ENCODE data around the gene TFAP2B.

Gene TFAP2B

DNA sequence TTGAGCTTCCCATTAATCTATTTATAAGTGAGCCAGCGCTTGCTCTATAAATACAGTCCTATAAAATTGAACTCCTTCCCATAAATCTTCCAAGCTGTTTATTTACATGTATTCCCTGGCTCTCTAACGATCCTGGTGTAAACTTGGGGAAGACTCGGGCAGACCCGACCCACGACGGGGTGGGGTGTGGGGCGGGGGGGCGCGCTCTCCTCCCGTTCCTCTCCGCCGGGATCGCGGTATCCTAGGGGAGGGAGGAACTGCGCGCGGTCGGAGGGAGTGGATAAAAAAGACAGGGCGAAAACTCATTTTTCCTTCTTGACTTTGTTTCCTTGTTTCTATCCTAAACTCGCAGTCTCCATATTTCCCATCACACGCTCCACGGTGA lies 31.1 kb downstream of the TFAP2B start:
- Histone ChIP-seq H3K27ac (no peak overlapping the region), H3K9ac (no peak overlapping the region), H3K4me1 (no peaks in the 10 kb centered on the region), H3K27me3 (peaks cover 0 to 17% (median 6%) of the 10 kb centered on the region in 11 experiments; a peak in 7 of 22 replicates), H4K20me1 (no peaks in the 10 kb centered on the region; a peak in 1 of 22 replicates), H3K36me3 (no peaks in the 10 kb centered on the region), H3K9me3 (replicated peaks in 1 of 11) (peaks cover 14 to 32% (median 22%) of the 10 kb centered on the region in 11 experiments; a peak in 21 of 22 replicates), H3K4me3 (no peak overlapping the region), H3K4me2 (no peak overlapping the region)
- TF ChIP-seq Cebpa-rat (IDR thresholded peaks at IDR 0.05), result no peak

DNA sequence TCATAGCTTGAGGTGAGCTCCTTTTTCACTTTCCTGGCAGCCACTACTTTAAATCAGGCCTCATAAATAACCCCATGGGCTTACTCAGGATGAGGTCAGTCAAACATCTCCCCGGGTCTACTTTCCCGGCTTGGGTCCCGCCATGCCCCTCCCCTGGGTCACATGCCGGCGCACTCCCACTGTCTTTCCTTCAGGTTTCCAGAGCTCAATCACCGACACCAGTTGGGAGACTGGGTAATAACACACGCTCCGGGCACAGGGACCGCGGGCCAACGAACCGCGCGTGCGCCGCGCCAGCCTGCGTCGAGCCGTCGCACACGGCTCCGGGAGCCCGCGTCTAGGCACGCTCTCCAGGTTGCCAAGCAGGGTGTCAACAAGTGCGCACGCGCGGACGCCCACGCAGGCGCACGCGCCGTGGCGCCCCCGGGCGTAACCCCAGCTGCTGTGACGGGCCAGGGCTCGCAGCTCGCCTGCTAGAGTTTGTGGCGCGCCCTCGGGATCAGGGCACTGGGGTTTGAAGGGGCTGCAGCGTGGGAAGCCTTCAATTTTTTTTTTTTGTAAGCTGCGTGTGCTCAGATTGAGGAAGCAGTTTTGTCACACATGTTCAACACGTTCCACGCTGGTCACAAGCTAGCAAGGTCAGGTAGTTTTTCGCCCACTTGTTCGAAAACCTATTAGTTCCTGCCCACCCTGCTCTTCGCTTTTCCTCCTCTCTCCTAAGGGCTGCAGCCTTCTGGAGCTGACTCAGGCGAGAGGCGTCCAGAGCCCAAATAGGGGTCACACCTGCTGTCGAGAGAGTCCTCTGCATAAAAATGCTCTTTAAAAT lies 31.8 kb downstream of the TFAP2B start:
- Histone ChIP-seq H3K4me2 (no peak overlapping the region), H3K27me3 (peaks cover 0 to 14% (median 6%) of the 10 kb centered on the region in 11 experiments; a peak in 5 of 22 replicates), H3K9me3 (replicated peaks in 1 of 11) (peaks cover 13 to 30% (median 21%) of the 10 kb centered on the region in 11 experiments; a peak in 21 of 22 replicates), H3K4me3 (no peak overlapping the region), H3K36me3 (no peaks in the 10 kb centered on the region), H3K4me1 (no peaks in the 10 kb centered on the region), H3K9ac (no peak overlapping the region), H4K20me1 (no peaks in the 10 kb centered on the region; a peak in 1 of 22 replicates), H3K27ac (no peak overlapping the region)
- no peak for TF ChIP-seq Cebpa-rat (IDR thresholded peaks at IDR 0.05)

DNA sequence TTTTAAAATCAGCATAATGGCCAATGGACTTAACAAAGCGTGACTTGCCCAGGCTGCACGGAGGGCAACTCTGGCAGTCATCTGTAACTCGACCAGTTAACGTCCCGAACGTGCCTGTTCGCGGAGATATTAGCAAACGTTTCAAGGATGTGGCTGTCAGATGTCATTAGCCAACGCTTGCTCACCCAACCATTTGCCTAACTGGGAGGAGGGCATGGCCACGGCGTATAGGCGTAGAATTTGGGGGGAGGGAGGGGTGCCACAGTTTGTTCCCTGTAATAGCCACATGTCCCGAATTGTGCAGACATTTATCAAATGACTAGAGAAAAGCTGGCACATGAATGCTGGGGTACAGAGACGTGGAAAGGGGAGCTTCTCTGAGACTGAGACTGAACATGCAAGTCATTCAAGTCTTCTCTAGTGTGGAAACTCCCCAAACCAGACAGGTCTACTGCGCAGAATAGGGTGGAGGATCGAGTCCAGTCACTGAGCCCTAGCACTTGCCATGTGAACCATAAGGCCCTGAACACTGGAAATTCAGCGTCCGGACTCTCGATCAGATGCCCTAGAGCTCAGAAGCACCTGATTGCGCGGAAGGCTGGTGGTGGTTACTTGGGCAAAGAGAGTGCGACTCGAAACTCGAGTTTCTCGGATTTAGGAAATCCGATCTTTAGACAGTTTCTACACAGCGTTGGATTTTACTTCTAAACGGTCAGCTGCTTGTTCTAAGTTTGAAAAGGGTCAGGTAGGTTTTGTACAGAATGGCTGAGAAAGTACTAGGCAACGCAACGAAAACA lies 32.6 kb downstream of the TFAP2B start:
- H4K20me1 ChIP-seq, result no peaks in the 10 kb centered on the region; a peak in 1 of 22 replicates
- no peak overlapping the region for H3K9ac ChIP-seq
- peaks cover 0 to 10% (median 6%) of the 10 kb centered on the region in 11 experiments; a peak in 5 of 22 replicates for H3K27me3 ChIP-seq
- H3K27ac ChIP-seq, result no peak overlapping the region
- no peak overlapping the region for H3K4me3 ChIP-seq
- H3K4me1 ChIP-seq, result no peaks in the 10 kb centered on the region
- H3K4me2 ChIP-seq, result no peak overlapping the region
- peaks cover 8 to 24% (median 15%) of the 10 kb centered on the region in 11 experiments; a peak in 21 of 22 replicates for H3K9me3 ChIP-seq (replicated peaks in 1 of 11)
- no peak for TF ChIP-seq Cebpa-rat (IDR thresholded peaks at IDR 0.05)
- no peaks in the 10 kb centered on the region for H3K36me3 ChIP-seq

DNA sequence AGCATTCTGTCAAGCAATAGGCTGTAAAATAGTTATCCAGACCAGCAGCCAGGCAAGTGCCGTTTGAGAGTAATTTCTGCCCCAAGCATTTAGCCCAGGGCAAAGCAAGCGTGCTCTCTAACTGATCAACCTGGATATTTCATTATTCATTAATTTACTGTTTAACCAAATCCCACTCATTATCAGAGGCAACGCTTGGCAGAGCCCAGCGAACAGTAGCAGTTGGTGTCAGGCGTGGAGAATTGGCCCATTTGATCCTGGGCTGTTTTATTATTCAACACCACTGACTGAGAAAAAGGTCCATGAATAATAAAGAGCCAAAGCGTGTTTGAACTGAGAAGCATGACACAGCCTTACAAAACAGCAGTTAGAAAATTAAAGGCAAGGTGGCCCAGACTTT lies 35.3 kb downstream of the TFAP2B start:
- no peak overlapping the region for H3K4me3 ChIP-seq
- H3K9ac ChIP-seq, result no peak overlapping the region
- H3K9me3 ChIP-seq (replicated peaks in 1 of 11), result peaks cover 8 to 29% (median 19%) of the 10 kb centered on the region in 11 experiments; a peak in 21 of 22 replicates
- no peaks in the 10 kb centered on the region for H3K36me3 ChIP-seq
- no peak overlapping the region for H3K4me2 ChIP-seq
- no peaks in the 10 kb centered on the region for H3K4me1 ChIP-seq
- peaks cover 0 to 6% (median 0%) of the 10 kb centered on the region in 11 experiments; a peak in 2 of 22 replicates for H3K27me3 ChIP-seq
- H4K20me1 ChIP-seq, result no peaks in the 10 kb centered on the region; a peak in 1 of 22 replicates
- no peak for TF ChIP-seq Cebpa-rat (IDR thresholded peaks at IDR 0.05)
- no peak overlapping the region for H3K27ac ChIP-seq

DNA sequence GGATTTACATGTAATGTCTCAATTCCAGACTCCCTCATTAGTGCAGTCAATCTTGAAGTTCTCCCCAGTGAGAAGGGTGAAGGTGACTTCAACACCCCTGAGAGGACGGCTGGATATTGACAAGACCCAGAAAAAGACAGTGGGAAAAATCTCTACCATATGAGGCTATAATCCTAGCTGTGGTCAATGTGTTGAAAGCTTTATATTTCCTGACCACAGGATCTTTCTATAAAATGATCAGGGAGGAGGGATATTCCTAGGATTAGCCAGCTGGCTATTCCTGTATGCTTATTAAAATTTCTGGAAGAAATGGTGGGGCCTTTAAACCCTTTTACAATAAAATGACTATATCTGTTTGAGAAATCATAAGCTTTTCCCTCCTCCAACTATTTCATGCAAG lies 43.0 kb downstream of the TFAP2B start:
- Histone ChIP-seq H3K9ac (no peak overlapping the region), H3K4me3 (no peak overlapping the region), H3K4me2 (no peak overlapping the region), H3K9me3 (replicated peaks in 1 of 11) (peaks cover 0 to 8% (median 4%) of the 10 kb centered on the region in 11 experiments; a peak in 3 of 22 replicates), H4K20me1 (no peaks in the 10 kb centered on the region), H3K4me1 (no peaks in the 10 kb centered on the region), H3K27me3 (no peaks in the 10 kb centered on the region), H3K36me3 (no peaks in the 10 kb centered on the region), H3K27ac (no peak overlapping the region)
- no peak for TF ChIP-seq Cebpa-rat (IDR thresholded peaks at IDR 0.05)

DNA sequence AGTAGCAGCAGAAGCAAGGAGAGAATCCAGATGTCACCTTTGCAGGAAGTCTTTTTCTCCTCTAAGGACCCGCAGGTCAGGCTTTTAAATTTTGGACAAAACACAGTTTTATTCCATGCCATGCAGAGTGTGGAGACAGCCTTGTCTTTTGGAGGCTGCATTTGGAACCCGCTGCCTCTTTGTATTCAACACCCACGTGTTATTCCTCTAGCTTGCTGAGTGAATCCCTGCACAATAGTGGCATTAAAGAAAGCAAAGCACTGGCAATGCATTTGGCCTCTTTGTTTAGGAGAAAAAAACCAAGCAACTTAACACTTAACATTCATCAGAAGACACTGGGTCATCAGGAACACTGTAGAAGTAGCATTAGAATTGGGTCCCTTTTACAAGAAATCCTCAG lies 43.5 kb downstream of the TFAP2B start:
- H3K36me3 ChIP-seq, result no peaks in the 10 kb centered on the region
- no peak for TF ChIP-seq Cebpa-rat (IDR thresholded peaks at IDR 0.05)

DNA sequence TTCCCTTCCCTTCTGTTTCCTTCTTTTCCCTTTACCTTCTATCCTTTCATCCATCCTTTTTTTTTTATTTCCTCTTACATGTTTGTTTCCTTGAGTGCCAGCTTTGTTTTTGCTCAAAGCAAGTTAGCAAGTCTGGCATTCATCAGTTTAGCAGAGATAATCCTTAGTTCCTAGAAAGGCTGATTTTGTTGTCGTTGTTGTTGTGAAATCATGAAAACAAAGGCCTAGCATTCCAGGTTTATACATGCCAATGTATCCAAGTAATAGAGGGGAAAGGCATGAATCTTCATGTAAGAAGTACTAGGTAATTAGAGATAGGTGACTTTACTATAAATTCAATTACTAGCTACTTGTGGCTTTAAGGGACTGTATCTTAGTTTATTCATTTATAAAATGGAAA lies 45.9 kb downstream of the TFAP2B start:
- H3K9me3 ChIP-seq (replicated peaks in 1 of 11), result no peaks in the 10 kb centered on the region
- H3K27ac ChIP-seq, result no peak overlapping the region
- H3K4me2 ChIP-seq, result no peak overlapping the region
- TF ChIP-seq Cebpa-rat (IDR thresholded peaks at IDR 0.05), result no peak
- H3K36me3 ChIP-seq, result no peaks in the 10 kb centered on the region
- no peaks in the 10 kb centered on the region for H4K20me1 ChIP-seq
- H3K27me3 ChIP-seq, result no peaks in the 10 kb centered on the region
- no peak overlapping the region for H3K4me3 ChIP-seq
- no peaks in the 10 kb centered on the region for H3K4me1 ChIP-seq
- no peak overlapping the region for H3K9ac ChIP-seq

More for the DNA sequence above, 43.5 kb downstream of the TFAP2B start:
- Histone ChIP-seq H3K9me3 (replicated peaks in 1 of 11) (peaks cover 0 to 8% (median 4%) of the 10 kb centered on the region in 11 experiments; a peak in 3 of 22 replicates), H3K27me3 (no peaks in the 10 kb centered on the region), H3K4me3 (no peak overlapping the region), H4K20me1 (no peaks in the 10 kb centered on the region), H3K4me2 (no peak overlapping the region), H3K9ac (no peak overlapping the region), H3K27ac (no peak overlapping the region), H3K4me1 (no peaks in the 10 kb centered on the region)

DNA sequence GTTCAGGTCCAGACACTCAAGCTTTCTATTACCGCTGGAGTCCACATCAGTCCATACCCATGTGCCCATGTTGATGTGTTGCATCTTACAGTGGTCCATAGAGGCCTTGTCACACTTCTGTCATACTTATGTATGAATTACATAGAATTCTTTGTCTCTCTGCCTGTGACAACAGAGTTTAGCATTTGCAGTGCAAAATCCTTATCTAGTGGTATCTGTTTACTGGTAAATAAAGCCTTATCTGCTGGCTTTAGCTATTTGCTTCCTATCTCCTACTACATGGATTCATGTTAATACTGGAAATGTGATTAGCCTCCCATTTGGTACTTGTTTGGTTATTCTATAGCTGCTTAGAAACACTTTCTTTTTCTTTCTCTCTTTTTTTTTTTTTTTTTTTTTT lies 49.8 kb downstream of the TFAP2B start:
- Histone ChIP-seq H4K20me1 (no peaks in the 10 kb centered on the region), H3K9me3 (replicated peaks in 1 of 11) (no peaks in the 10 kb centered on the region), H3K9ac (no peak overlapping the region), H3K27ac (no peak overlapping the region), H3K27me3 (no peaks in the 10 kb centered on the region), H3K4me2 (no peak overlapping the region), H3K4me3 (no peak overlapping the region), H3K36me3 (no peaks in the 10 kb centered on the region), H3K4me1 (peaks cover 0 to 5% (median 1%) of the 10 kb centered on the region in 10 experiments; a peak in 10 of 20 replicates)
- TF ChIP-seq Cebpa-rat (IDR thresholded peaks at IDR 0.05), result no peak

DNA sequence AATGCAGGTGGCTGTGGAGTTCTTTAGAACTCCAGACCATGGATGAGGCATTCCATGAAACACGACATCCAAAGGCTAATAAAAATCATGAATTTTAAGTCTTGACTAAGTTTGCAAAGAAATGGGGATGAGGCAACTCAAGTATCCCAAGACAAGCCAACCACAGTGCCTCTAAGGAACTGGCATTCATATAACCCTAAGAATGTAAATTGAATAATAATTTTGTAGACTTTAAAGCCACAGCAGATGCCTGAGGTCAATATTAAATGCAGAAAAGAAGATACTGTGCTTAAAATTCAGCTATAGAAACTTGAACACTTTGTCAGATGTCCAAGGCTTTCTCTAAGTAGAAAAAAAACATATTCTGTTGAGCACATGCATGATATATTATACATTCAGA lies 54.5 kb downstream of the TFAP2B start:
- no peaks in the 10 kb centered on the region for H3K36me3 ChIP-seq
- no peak overlapping the region for H3K27ac ChIP-seq
- H3K27me3 ChIP-seq, result no peaks in the 10 kb centered on the region
- peak overlapping the region in 7 of 11 experiments; percentile 7 to 68 (median 38); a peak in 12 of 22 replicates for H3K4me2 ChIP-seq
- no peak overlapping the region for H3K9ac ChIP-seq
- H3K4me3 ChIP-seq, result no peak overlapping the region
- H4K20me1 ChIP-seq, result no peaks in the 10 kb centered on the region
- peaks cover 0 to 12% (median 3%) of the 10 kb centered on the region in 10 experiments; a peak in 10 of 20 replicates for H3K4me1 ChIP-seq
- TF ChIP-seq Cebpa-rat (IDR thresholded peaks at IDR 0.05), result no peak
- H3K9me3 ChIP-seq (replicated peaks in 1 of 11), result no peaks in the 10 kb centered on the region

Measured in BLaER1 treated with 17β-estradiol and CSF1 and Interleukin-3, amounts not matched to agents 10 nM and 100 nM (cell line).